Heart left ventricle (tissue), 16 donors: ENCODE data around the gene HP1BP3. TPM values are rescaled to one million over a fixed set of nuclear protein-coding genes. Genes with fewer than 3 reads are reported as not detected.

Experiments
- ATAC-seq, 4 donors: fragments of 200-7000 bp; cut with Tn5 transposase; one replicate each; pipeline ENCODE4 v1.9.1; 2020 to 2022; ENCODE audit warnings: moderate library complexity in 4 of 4, mild to moderate bottlenecking in 3 of 4, moderate number of reproducible peaks in 1 of 4
- DNase-seq, 5 donors: peaks; one replicate each; pipeline ENCODE4 v3.0.0-alpha.2; 2020
- H3K27ac ChIP-seq, 12 donors: fragments of 200-600 bp; sonication (generic) in 4 of 12; one replicate each; pipeline versions ENCODE4 v1.5.0 to v1.8.0; 2016 to 2022; ENCODE audit warnings: mild to moderate bottlenecking in 2 of 12
- H3K27me3 ChIP-seq, 9 donors: fragments of 200-600 bp; sonication (generic) in 2 of 9; one replicate each; pipeline versions ENCODE4 v1.5.1 to v1.8.0; 2016 to 2022; ENCODE audit warnings: mild to moderate bottlenecking in 3 of 9
- H3K36me3 ChIP-seq, 9 donors: fragments of 200-600 bp; sonication (generic) in 2 of 9; one replicate each; pipeline versions ENCODE4 v1.5.0 to v1.8.0; 2018 to 2022; ENCODE audit warnings: mild to moderate bottlenecking in 2 of 9
- H3K4me1 ChIP-seq, 12 donors: fragments of 200-600 bp; sonication (generic) in 4 of 12; one replicate each; pipeline versions ENCODE4 v1.5.0 to v1.8.0; 2016 to 2022; ENCODE audit warnings: mild to moderate bottlenecking in 3 of 12
- H3K4me3 ChIP-seq, 12 donors: fragments of 200-600 bp; sonication (generic) in 4 of 12; one replicate each; pipeline versions ENCODE4 v1.5.0 to v1.8.0; 2017 to 2022; ENCODE audit warnings: mild to moderate bottlenecking in 9 of 12, moderate library complexity in 4 of 12
- H3K9me3 ChIP-seq, 12 donors: fragments of 200-600 bp; sonication (generic) in 4 of 12; one replicate each; pipeline versions ENCODE4 v1.5.0 to v1.8.0; 2016 to 2022; ENCODE audit warnings: mild to moderate bottlenecking in 1 of 12
- CTCF ChIP-seq, 12 donors: fragments of 200-600 bp; sonication (generic) in 4 of 12; IDR thresholded peaks; one replicate each; pipeline versions ENCODE4 v1.5.0 to v1.8.0; 2018 to 2022; ENCODE audit warnings: antibody characterized with exemption in 12 of 12, mild to moderate bottlenecking in 5 of 12
- POLR2A ChIP-seq, 2 donors: fragments of 450-650 bp; IDR thresholded peaks; one replicate each; pipeline ENCODE4 v1.6.1; 2017; ENCODE audit warnings: antibody characterized with exemption in 2 of 2, mild to moderate bottlenecking in 2 of 2, moderate library complexity in 2 of 2
- WGBS, 4 donors: extraction: QIAGEN DNeasy Blood & Tissue Kit in 2 of 4; methylation state at CpG; one replicate each; pipeline versions ENCODE4 v1.1.5 to v1.1.7; 2013 to 2018; 5-methylcytosine and 5-hydroxymethylcytosine counted together
- intact Hi-C, 10 donors: fragments of 100-400 bp; cut with DNase I; formaldehyde crosslinking; loops; one replicate each; pipeline versions ENCODE4 v1.11.1 to v1.14.2; 2022
- polyA plus RNA-seq, 2 donors: library from polyadenylated mRNA; stranded (reverse); fragments of 200-250 nt; gene quantifications; one replicate each; pipeline ENCODE4 v1.2.3, GENCODE V29; 2013
- total RNA-seq, 9 donors: library from RNA; depleted of rRNA in 2 of 9; stranded (reverse); fragments of >200 nt in 2 of 9; fragmentation: NEBNext Ultra II Directional in 3 of 9; extraction: Animal tissue kit (Norgen Biotek cat#: 25700) in 3 of 9; gene quantifications; one replicate each; pipeline versions ENCODE4 v1.1.0 to v1.2.4, GENCODE V29; 2016 to 2023
- donor health status: ischemic (EF 13 %, LVEDD 7.1; RV severe dilation, severe dysfunction).
- donor health status: healthy with polysubstance abuse.
- donor health status: DM: no; HTN: yes; CAD: no.
- donor health status: DM: no; HTN: no; CAD: no.
- donor health status: ischemic (EF 25% LVEDD 6.9; RV normal size, moderate dysfunction).
- donor health status: ischemic (EF 25% LVEDD 5.7; RV mildly dilated, moderate dysfunction).
- donor health status: healthy.
- donor health status: DM: yes; HTN: yes; CAD: no.
- donor health status: ischemic (EF 35%, LVEDD 5.7; RV mildly dilated, moderate dysfunction).
- donor health status: nonischemic (EF 11% LVEDD 7.7; RV severe dilation, severe dysfunction).
- donor health status: DM: yes; HTN: yes; CAD: no.
- donor health status: PGD.
- donor health status: ischemic (EF 29% LVEDD 5.4; RV normal size, mild dysfunction).
- donor health status: nonischemic (EF 23%, LVEDD 6.1; RV moderate dilation, normal function).

The HP1BP3 gene
- total and polyA plus RNA-seq, 11 donors, result 37.9 to 152 (median 113) TPM

DNA sequence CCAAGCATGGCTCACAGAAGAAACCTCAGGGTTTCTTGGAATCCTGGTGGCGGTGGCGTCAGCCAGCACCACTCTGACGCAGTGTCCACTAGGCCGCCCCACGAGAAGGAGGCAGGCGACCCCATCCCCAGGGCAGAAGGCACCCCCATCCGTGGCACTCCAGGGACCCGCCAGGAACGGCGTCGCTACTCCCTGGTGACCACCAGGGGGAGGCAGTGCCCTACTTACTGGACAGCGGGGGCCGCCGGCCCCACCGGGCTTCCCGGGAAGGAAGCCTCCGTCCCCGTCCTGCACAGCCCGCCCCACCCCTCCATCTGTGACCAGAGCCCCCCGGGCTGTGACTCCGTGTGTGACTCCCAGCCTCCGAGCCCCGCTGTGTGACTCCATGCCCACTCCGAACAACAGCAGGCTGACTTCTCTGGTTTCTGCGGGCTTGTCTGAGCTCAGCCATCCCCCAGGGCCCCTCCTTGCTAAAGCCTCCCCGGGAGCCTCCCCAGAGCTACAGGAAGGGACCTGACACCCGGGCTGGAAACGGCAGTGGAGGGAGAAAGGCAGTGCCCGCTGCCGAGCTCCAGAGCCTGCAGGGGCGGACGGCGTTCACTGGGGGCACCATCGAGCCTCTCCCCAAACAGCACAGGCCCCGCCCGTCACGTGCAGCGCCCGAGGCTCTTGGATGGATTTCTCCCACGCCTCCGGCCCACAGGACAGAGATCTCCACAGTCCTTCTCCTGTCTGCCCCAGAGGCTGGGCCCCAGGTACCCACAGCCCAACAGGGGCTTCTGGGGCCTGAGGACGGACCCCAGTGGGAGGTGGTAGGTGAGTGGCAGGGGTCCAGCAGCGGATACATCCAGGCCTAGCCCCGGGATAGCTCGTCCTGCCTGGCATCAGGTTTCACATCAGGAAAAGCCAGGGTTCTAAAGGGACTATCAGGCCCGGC lies 90.4 kb downstream of the HP1BP3 start:
- intact Hi-C loops, result loop anchor here (1.0 to 10.0 kb wide), 9 partner anchors 36 to 668 kb away; partner anchors contain the start of genes HP1BP3 (in 1 of the 10) and SH2D5 (in 1 of the 10)
- whole genome bisulfite sequencing, 4 donors, result 1 to 3% (median 2%) methylated on average over 29 to 46 of the region's 46 CpGs
- no peaks in the 10 kb centered on the region for H3K27me3 ChIP-seq

GRCh38 chr1:20695515-20695914 lies 91.6 kb downstream of the HP1BP3 start:
- intact Hi-C loops, result loop anchor here in 7 of 10 donors (5.0 to 10.0 kb wide), 6 partner anchors 37 to 669 kb away; partner anchors contain the start of genes HP1BP3 (in 1 of the 7) and SH2D5 (in 1 of the 7)
- Histone ChIP-seq H3K27me3 (no peaks in the 10 kb centered on the region), H3K36me3 (no peaks in the 10 kb centered on the region), H3K4me1 (peaks cover 0 to 17% (median 5%) of the 10 kb centered on the region in 12 donors), H3K4me3 (no peak overlapping the region), H3K9me3 (peaks cover 0 to 7% (median 0%) of the 10 kb centered on the region in 12 donors), H3K27ac (no peak overlapping the region)
- ATAC-seq (no peak), DNase-seq (no peak)
- TF ChIP-seq POLR2A (IDR thresholded peaks at IDR 0.05), result no peak
- TF ChIP-seq CTCF (IDR thresholded peaks at IDR 0.05), result no peak
- 84 to 87% (median 86%) methylated on average over 10 of the region's 10 CpGs for WGBS, 4 donors

More for the DNA sequence above, 90.4 kb downstream of the HP1BP3 start:
- TF ChIP-seq POLR2A (IDR thresholded peaks at IDR 0.05) (no peak), CTCF (IDR thresholded peaks at IDR 0.05) (peak; percentile 81 to 98 (median 91))
- peak overlapping the region; percentile 32 to 70 (median 62) for H3K4me3 ChIP-seq
- peak overlapping the region; percentile 31 to 88 (median 77) for H3K27ac ChIP-seq
- H3K9me3 ChIP-seq, result peaks cover 0 to 6% (median 0%) of the 10 kb centered on the region in 12 donors
- ATAC-seq (peak; percentile 86 to 94 (median 93)), DNase-seq (peak; percentile 83 to 91 (median 88))
- H3K36me3 ChIP-seq, result no peaks in the 10 kb centered on the region
- peaks cover 0 to 17% (median 5%) of the 10 kb centered on the region in 12 donors for H3K4me1 ChIP-seq

DNA sequence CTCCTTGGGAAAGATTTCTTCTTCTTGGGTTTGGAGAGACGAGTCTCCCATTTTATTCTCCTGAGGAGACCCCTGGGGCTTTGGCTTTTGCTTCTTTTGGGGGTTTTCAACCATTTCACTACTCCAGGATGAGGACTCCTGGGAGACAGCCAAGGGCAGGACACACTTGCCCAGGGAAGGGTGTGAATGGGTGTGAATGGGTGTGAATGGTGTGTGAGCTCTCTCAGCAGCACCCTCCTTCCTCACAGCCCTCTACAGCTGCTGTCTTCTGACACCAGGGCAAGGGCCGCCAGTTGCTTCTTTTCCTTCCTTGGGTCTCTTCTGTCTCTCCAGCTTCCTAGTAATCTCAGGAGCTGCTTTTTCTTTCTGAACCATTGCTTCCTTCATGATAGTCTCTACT lies 93.5 kb downstream of the HP1BP3 start:
- 72 to 88% (median 74%) methylated on average over 2 of the region's 2 CpGs for WGBS, 4 donors
- Histone ChIP-seq H3K36me3 (no peaks in the 10 kb centered on the region), H3K27ac (no peak overlapping the region), H3K27me3 (no peaks in the 10 kb centered on the region), H3K9me3 (peaks cover 0 to 7% (median 0%) of the 10 kb centered on the region in 12 donors), H3K4me1 (peaks cover 0 to 17% (median 5%) of the 10 kb centered on the region in 12 donors), H3K4me3 (no peak overlapping the region)
- TF ChIP-seq CTCF (IDR thresholded peaks at IDR 0.05) (no peak), POLR2A (IDR thresholded peaks at IDR 0.05) (no peak)
- ATAC-seq (no peak), DNase-seq (peak in 2 of 5 donors; percentile 11 to 17)
- intact Hi-C loops, result loop anchor here in 1 of 10 donors (10.0 kb wide), 2 partner anchors 291 to 671 kb away; no protein-coding TSS in a partner anchor

Other genes starting within 250 kb of the HP1BP3 start
- 1 to 10 TPM; 1.4 to 5.2 (median 2.9) TPM for gene FAM43B, start 234.7 kb downstream of the HP1BP3 start, total RNA-seq
- 1 to 10 TPM; 1.2 to 1.9 TPM for gene FAM43B, start 234.7 kb downstream of the HP1BP3 start, polyA plus RNA-seq
- gene CDA, start 198.2 kb downstream of the HP1BP3 start, total RNA-seq, result 1 to 10 TPM in 7 of 9 donors, under 1 TPM in 2; 0.63 to 7.6 (median 2.8) TPM
- gene CDA, start 198.2 kb downstream of the HP1BP3 start, polyA plus RNA-seq, result 1 to 10 TPM; 2.9 to 5.1 TPM
- gene PINK1, start 153.8 kb downstream of the HP1BP3 start, total RNA-seq, result 100 to 1,000 TPM; 147 to 418 (median 258) TPM
- 100 to 1,000 TPM; 210 to 314 TPM for gene PINK1, start 153.8 kb downstream of the HP1BP3 start, polyA plus RNA-seq
- 100 to 1,000 TPM; 110 to 175 (median 128) TPM for gene DDOST, start 125.9 kb downstream of the HP1BP3 start, total RNA-seq
- 100 to 1,000 TPM in 1 of 2 donors, 10 to 100 TPM in 1; 88.9 to 211 TPM for gene DDOST, start 125.9 kb downstream of the HP1BP3 start, polyA plus RNA-seq
- 1 to 10 TPM; 1.6 to 9.3 (median 3.2) TPM for gene KIF17, start 69.3 kb downstream of the HP1BP3 start, total RNA-seq
- gene KIF17, start 69.3 kb downstream of the HP1BP3 start, polyA plus RNA-seq, result 1 to 10 TPM; 3.4 to 7.2 TPM
- under 1 TPM in 2 of 9 donors, not detected in 7; 0.30 to 0.67 TPM for gene SH2D5, start 54.6 kb downstream of the HP1BP3 start, total RNA-seq
- 10 to 100 TPM in 1 of 2 donors, not detected in 1; 12.4 TPM for gene SH2D5, start 54.6 kb downstream of the HP1BP3 start, polyA plus RNA-seq